GM21367 (cell line): ENCODE data around the gene CCDC74B.
"Not testable (repeated sequence)": the region's sequence is repeated elsewhere in the genome, so short reads cannot be mapped to it uniquely, and the experiment has no call there.

ENCODE experiments used
- ATAC-seq: cut with Tn5 transposase; IDR thresholded peaks from one replicate; pipeline ENCODE4 v1.9.1; 2021; ENCODE audit not compliant: unreplicated experiment

CCDC74B gene

DNA sequence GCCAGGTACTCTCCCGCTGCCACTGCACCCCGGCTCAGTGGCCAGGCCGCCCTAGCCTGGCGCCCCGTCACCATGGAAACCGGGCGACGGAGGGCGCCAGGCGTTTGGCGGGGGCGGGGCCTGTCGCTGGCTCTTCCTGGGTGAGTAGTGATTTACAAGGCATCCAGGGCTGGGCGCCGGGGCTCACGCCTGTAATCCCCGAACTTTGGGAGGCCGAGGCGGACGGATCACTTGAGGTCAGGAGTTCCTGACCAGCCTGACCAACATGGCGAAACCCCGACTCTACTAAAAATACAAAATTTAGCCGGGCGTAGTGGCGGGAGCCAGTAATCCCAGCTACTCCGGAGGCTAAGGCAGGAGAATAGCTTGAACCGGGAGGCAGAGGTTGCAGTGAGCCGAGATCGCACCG lies at the start of gene CCDC74B:
TSS of gene CCDC74B (minus strand) at position 107 of the 409 bp plus-strand sequence. CDS start 116 bp downstream, outside the sequence.
- ATAC-seq, result peak; percentile 90

DNA sequence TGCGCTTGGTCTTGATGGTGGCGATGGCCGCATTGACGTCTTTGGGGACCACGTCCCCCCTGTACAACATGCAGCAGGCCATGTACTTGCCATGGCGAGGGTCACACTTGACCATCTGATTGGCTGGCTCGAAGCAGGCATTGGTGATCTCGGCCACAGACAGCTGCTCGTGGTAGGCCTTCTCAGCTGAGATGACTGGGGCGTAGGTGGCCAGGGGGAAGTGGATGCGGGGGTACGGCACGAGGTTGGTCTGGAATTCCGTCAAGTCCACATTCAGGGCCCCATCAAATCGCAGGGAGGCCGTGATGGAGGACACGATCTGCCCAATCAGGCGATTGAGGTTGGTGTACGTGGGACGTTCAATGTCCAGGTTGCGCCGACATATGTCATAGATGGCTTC lies 48.9 kb upstream of the CCDC74B start:
- ATAC-seq, result not testable (repeated sequence)

DNA sequence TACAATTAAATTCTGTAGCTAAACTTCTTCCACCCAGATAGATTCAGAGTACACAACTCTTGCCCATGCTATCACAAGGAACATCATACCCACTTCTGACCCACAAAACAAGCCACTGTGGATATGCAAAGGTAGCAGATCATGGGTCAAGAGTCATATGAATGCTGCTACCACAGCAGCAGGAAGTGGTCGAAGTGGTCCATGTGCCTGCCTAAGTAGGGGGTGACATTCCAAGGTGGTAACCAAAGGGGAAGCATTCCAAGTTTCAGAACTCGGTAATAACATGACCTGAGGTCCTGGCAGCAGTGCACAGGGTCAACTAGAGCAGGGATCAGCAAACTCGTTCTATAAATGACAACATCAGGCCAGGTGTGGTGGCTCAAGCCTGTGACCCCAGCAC lies 47.5 kb upstream of the CCDC74B start:
- ATAC-seq, result not testable (repeated sequence)

DNA sequence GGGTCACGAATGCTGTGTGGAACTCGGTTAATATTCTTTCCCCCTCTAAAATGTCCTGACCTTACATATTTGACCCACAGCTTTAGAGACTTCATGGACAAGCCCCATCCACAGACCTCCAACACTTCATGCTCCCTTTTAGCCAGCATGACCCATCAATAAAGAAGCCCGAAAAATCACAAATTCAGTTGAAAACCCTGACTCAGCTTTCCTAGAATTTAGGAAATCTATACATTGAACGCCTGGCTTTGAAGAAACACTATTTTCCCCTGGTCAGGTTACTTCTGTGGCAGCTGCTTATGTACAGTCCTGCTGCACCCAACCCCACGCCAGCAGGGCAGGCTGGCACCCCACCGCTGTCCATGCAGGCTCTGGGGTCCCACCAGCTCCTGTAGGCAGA lies 46.4 kb upstream of the CCDC74B start:
- ATAC-seq, result not testable (repeated sequence)

- ATAC-seq, result no peak
Observed at GRCh38 chr2:130190237-130190636, 45.3 kb upstream of the CCDC74B start.

- ATAC-seq, result not testable (repeated sequence)
Observed at GRCh38 chr2:130188958-130189357, 44.0 kb upstream of the CCDC74B start.

GRCh38 chr2:130187859-130188792 lies 43.2 kb upstream of the CCDC74B start:
- ATAC-seq, result not testable (repeated sequence)

GRCh38 chr2:130187268-130187667 lies 42.4 kb upstream of the CCDC74B start:
- ATAC-seq, result no peak

DNA sequence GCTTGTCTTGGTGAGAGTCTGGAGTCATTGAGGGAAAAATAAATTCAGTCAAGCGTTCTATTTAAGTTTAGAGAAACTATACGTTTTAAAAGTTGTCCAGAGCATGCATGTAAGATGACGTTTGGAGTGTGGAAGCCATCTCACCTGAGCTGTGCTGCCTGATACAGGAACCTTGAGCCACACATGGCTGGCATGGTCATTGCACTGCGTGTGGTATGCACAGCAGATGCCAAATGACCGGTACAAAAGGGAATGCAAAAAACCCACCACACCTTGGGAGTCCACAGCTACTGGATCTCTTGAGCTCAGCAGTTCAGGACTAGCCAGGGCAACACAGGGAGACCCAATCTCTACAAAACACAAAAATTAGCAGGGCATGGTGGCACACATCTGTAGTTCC lies 41.5 kb upstream of the CCDC74B start:
- no peak for ATAC-seq

- ATAC-seq, result no peak
Observed at GRCh38 chr2:130185896-130186295, 41.0 kb upstream of the CCDC74B start.

DNA sequence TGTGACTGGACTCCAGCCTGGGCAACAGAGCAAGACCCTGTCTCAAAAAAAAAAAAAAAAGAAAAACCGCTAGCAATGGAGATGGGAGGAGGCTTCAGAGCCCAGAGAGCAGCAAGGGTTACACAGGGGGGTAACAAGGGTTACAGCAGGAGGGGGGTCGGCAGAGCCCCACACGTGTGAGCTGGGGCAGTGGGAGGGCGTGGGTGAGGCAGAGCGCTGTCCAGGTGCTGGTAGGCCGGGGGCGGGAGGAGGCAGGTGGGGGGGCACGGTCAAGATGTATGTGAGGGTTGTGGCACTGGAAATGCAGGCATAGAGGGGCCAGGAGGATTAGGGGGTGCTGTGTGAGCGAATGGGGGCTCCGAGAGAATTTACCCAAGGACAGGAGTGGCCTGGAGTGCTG lies 40.5 kb upstream of the CCDC74B start:
- ATAC-seq, result no peak

DNA sequence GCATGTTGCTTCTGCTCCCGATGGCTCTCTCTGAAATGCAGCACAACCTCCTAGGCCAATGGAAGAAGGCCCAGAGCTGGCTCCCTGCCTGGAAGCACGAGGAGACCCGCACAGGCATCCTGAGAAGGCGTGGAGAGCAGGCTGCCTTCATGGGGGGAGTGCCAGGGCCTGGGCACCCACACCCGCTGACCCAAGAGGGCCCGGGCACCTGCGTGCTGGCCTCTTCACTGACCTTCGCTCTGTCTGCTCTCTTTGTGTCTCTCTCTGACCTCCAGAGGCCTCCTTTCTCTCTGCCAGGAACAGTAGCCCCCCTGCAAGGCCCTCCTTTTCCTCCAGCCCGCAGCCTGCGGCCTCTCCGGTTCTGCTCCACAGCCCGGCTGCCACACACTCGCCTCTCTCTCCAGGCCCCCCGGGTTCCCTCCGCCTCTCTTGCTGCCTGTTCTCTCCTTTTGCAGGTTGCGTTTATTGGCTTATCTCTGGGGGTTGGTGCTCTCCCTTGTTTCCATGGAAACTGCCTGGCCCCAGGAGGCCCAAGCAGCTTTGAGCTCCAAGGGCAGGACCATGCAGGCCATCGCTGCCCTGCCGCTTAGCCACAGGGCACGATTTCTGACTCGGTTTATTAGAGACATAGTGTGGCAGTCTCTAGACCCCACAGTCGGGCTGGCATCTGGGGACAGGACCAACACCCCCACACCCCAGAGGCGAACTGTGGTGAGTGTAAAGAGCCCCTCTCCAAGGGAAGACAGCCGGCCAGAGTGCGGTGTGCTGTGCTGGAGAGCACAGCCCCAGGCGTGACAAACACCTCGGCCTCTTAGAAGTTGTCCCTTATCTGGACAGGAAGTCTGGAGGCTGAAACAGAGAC lies 38.8 kb upstream of the CCDC74B start:
- no peak for ATAC-seq

DNA sequence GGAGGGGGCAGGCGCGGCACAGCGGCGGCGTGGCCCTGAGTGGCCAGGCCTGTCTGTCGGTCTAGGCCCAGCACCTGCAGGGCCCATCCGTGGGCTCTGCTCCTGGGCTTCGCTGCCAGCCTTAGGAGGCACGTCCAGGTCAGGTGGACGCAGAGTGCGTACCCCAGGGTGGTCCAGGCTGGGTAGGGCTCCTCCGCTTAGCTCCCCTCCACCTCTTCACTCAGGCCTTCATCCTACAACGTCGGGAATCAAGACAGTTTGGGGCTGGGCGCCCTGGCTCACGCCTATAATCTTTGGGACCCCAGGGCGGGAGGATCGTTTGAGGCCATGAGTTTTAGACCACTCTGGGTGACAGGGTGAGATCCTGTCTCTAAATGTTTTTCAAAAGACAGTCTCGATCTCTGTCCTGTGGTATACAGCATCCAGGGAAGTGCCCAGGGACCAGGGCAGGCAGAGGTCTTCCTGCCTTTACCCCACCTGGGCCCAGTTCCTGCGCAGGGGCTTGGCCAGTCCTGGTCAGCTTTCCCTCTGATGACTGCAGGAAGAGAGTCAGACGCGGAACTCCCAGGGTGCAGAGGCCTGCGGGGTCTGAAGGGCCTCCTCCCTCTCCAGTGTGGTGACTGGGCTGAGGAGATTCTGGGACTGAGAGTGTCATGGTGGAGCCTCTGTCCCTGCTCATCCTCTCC lies 38.1 kb upstream of the CCDC74B start:
- ATAC-seq, result not testable (repeated sequence)

DNA sequence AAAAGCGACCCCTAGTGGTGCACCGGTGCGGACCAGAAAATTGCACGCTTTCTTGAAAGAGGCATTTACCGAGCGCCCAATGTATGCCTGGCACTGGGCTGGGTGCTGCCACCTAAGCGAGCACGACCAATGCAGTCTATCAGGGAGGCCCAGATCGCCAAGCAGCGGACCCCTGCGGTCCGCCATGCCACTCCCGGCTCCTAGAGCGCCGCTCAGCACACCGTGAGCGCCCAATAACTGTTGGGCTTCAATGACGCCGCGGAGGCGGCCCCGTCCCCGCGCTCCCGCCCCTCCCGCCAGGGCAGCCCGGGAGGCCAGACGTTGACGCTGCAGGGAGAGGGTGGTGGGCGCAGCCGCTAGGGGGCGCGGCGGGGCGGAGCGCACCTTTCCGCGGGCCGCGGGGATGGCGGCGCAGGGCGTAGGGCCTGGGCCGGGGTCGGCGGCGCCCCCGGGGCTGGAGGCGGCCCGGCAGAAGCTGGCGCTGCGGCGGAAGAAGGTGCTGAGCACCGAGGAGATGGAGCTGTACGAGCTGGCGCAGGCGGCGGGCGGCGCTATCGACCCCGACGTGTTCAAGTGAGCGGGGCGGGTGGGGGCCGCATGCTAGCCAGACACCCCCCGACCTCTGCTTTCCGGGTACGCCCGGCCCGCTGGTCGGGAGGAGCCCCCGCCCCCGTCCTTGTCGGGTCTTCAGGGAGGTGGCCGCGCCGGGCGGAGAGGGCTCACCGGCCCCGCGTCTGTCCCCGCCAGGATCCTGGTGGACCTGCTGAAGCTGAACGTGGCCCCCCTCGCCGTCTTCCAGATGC lies 37.2 kb upstream of the CCDC74B start, which contains the start of gene MZT2B:
TSS of gene MZT2B (plus strand) at position 383 of the 803 bp plus-strand sequence. CDS start at position 404, 21 bp downstream.
- peak; percentile 83 for ATAC-seq

- peak; percentile 54 for ATAC-seq
Observed at GRCh38 chr2:130181325-130181879, 36.5 kb upstream of the CCDC74B start, which contains the start of gene SMPD4. Gene SMPD4 (minus strand): TSS chr2:130181602. CDS start chr2:130176592, 5,010 bp downstream.

DNA sequence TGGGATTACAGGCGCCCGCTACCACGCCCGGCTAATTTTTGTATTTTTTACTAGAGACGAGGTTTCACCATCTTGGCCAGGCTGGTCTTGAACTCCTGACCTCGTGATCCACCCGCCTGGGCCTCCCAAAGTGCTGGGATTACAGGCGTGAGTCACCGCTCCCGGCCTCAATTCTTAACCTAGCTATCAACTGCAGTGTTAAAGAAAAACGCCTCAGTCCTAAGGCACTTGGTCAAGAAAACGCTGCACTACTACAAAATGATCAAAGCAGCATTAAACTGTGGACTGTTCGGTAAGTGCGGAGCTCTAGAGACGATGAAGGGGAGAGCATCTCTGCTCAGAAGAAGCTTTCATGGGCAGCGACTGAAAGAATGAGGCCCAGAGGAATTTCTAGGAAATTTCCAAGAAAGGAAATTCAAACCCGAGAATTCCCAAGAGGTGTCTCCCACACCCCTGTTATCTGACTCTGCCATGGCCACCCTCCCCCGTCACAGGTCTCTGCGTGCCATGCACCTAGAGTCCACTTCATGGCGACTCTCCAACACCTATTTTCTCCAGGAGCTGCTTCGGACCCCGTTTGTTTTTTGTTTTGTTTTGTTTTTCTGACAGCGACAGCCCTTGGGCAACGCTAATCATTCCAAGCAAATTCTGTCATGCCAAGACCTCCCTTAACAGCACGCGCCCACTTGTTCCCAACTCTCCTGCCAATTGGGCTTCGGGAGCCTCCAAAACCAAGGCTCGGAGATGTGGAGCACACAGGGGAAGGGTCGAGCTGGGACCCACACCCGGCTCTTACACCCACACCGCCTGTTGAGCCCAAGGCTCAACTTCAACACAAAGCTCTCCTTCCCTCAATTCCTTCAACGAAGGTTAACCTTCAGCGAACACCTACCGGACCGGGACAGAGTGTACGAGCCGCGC lies 35.8 kb upstream of the CCDC74B start:
- not testable (repeated sequence) for ATAC-seq

DNA sequence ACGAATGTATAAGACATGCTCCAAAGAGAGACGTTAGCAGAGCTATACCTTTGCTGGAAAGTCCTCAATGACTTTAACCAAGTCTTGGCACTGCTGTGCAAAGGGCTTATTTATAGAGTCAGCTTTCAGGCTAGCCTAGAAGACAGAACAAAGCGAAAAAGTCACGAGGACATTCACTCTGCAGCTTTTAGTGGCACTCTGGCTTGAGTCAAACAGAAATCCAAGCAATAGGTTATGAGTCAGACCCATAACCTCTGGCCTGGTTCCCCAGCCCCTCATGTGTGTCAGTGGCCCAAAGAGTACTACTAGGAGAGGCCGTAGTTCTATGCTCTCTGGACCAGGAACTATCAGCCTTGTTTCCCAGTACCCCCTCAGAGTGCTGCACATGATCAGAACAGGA lies 30.0 kb upstream of the CCDC74B start:
- ATAC-seq, result not testable (repeated sequence)

DNA sequence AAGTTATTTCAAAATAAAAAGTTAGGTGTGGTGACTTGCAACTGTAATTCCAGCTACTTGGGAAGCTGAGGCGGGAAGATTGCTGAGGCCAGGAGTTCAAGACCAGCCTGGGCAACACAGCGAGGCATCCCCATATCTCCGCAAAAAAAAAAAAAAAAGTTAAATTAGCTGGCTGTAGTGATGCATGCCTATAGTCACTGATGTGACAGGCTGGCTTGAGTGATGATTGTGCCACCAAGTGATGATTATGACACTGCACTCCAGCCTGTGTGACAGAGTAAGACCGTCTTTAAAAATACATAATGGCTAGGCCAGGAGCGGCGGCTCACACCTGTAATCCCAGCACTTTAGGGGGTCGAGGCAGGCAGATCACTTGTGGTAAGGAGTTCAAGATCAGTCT lies 25.0 kb upstream of the CCDC74B start:
- ATAC-seq, result no peak

- not testable (repeated sequence) for ATAC-seq
Observed at GRCh38 chr2:130169163-130169562, 24.3 kb upstream of the CCDC74B start.
